HPDE6-E6E7 (cell line): ENCODE measurements around the gene FIBIN.
"Not testable (repeated sequence)": the region's sequence is repeated elsewhere in the genome, so short reads cannot be mapped to it uniquely, and the experiment has no call there.

ENCODE experiments used
- DNase-seq: peaks from one replicate; pipeline ENCODE4 v3.0.0; 2011; ENCODE audit warnings: missing footprints; ENCODE audit errors: extremely low spot score

The FIBIN gene

DNA sequence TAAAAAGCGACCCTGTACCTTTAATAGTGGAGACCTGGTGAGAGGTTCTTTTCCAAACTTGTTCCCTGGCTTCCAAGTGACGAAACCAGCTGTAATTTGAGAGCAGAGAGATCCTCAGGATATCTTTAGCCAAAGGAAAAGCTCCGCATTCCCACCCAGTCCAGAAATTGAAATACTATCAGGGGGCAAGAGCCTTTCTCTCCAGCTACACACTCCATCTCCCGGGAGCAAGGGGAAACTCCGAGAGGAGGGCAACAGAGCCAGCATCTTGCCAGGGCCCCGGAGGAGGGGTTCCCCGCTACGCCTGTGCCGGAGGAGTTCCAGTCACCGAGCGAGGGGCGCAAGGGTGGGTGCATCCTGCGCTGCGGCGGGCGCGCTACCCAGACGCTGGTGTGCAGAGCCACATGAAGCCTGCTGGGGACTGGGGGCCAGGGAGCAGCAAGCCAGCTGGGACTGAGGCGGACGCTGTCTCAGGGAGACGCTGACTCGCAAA lies at the start of gene FIBIN:
Gene FIBIN (plus strand): TSS at position 148 of the 493 bp plus-strand sequence. CDS start 415 bp downstream, outside the sequence.
- no peak for DNase-seq

DNA sequence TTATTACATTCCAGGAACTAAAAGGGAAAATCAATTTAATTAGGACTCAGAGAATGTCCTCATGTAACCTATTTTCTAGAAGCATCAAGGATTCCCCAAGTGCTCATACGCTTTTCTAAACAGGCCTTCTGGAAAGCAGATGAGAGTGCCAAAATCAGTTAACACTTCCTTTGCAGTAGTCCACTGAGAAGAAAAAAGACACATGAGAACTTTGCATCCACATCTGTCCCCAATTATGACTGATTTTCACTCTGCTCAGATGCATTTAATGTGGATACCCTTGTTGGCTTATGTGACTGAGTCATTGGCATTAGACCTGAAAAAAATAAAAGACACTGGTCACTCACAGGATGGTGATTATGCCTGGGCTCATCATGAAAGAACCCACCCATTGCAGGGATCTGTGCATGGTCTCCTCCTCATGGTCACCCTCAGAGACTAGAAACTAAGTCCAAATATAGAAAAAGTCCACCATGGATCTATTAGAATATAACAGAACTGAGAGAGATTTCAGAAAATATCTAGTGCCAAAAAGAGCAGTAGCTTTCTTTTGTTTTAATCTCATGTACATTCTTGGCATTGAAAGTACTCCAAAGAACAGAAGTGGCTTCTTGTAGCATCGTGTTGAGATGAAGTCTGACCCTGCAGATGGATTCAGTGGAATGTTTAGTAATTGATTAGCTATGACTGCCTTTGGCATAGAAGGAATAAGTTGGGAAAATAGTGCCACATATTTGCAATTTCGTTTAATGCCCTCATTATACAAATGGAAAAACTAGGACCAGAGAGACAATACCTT lies 48.8 kb upstream of the FIBIN start:
- no peak for DNase-seq

DNA sequence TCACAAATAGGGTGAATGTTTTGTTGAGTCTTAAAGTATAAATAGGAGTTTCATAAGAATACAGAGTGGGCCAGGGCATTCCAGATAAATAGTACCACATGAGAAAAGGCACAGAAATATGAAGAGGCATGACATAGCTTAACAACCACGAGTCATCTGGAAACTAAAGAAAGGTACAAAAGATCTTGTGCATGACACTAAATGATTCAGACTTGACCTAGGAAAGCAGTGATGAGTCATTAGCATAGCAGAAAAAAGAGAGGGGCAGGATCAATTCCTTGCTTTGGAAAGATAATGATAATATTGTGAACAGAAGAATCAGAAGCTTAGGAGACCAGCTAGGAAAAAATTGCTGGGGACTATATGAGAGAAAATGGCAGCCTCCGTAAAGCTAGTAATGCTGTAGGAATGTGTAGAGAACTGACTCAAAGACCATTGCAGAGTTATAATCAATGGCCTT lies 47.6 kb upstream of the FIBIN start:
- DNase-seq: no peak

DNA sequence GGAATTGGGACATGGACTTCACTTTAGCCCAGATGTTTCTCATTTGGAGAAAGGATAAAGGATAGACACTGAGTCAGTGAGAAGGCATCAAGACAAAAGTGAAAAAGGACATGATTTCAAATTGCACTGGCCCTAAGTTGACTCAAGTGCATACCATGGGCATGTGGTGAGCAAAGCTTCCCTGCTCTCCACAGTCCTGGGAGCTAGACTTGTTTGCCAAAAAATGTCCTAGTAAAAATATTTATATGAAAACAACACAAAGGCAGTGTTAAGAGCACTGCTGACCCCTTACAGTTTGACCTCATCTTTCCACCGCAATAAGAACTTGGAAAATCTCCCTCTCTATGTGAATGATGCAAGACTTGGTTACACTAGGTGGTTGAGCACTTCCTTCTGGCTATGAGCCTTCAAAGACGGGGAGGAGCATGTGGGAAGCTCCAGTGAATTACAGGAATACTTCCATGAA lies 46.5 kb upstream of the FIBIN start:
- DNase-seq: no peak

DNA sequence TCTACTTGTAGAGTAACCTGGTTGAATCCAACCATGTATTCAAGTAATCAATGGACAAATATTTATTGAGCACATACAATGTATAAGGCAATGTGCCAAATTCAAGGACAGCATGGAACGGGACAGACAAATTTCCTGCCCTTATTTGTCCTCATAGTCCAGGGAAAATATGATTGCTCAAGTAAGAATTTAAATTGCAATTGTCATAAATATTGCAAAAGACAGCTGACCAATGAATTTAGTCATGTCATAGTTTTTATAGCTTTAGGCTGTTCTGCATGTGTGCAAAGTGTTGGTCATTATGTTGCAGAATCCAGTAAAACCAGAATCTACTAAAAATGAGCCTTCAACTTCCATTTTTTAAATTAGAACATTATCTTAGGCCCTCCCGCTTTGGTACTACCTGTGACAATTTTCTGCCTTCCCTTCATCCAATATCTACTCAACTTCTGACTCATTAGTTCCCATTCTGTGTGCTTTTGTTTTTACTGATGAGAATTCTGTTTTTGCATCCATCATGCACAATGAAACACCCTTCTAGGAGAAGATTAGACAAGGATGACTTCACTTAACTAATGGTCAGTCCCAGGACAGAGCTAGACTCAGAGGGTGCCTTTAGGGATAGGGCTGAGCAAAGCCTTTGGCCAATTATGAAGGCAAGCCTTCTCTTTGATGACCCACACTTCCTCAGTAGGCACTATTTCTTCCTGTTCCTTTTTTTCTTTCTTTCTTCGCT lies 45.8 kb upstream of the FIBIN start:
- no peak for DNase-seq

DNA sequence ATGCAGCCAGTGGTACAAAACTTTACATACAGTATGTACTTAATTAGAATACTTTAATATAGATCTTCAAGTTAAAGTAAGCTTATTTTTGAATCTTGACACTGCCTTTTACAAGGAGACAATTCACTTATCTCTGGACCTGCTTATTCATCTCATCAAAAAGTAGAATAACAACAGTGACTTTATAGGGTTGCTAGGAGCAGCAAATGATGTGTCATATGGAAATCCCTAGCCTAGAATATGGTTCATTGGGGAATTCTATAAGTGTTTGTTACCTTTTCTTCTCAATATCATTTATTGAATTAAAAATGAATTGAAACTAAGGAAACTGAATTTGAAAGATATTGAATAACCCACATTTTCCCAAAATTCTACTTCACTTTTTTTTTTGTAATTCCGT lies 45.0 kb upstream of the FIBIN start:
- DNase-seq: no peak

DNA sequence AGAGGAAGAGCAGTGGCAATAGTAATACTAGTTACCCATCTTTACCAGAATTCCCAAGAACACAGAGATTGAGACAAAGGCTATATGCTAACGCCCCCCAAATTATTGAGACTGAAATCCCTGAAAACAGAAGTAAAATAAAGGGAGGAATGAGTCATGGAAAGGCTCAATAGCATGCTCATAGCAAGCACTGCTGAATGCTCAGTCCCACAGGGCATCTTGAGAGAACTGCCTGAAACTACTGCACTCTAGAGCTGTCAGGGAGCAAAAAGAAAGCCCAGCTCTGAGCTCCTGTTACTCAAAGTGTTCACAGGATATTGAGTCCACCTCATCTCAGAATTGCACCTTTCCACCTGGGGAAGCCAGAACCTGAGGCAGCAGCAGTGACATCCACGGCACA lies 44.1 kb upstream of the FIBIN start:
- DNase-seq: no peak

DNA sequence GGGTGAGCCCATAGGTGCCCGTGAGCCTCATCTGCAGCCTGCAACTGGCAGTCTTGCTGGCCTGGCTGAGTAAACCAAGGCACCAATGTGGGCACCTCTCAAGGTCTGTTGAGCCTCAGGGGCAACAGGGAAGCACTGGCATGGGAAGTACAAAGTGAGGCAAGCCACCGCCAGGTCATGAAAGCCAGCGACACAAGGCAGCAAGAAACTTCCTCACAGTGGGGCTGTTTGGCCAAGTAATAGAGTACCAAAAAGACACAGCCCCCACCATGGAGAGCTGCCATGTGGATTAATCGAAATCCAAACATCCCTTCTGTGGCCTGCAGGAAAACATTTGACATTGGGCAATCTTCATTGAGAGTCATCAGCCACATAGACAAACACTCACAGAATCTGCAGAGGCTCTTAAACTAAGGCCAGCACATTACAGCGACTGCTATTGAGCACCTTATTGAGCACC lies 43.6 kb upstream of the FIBIN start:
- no peak for DNase-seq

DNA sequence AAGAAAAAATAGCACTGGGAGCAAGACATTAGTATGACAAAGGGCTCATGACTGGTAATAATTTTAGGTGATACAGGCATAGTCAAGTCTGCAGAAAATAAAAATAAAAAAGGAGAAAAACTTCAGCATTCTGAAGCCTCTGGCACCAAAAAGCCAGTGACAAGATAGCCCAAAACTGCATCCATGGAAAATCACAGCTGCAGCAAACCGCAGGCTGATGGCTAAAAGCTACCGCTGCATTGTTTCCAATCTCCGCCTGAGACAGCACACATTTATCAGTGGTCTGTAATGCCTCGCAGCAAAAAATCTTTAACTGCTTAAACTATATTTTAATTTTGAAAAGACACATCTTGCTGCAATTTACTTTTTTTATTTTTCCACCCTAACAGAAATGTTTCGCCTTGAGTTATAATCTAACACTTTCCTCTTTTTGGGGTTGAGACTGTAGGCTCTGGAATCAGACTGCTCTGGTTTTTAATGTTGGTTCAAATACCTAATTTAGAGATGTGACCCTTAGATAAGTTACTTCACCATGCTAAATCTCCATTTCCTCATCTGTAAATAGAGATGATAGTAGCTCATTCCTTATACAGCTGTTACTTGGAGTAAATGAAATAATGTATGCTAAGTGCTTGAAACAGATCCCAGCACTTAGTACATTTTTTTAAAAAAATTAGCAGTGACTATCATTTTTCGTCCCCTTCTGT lies 42.0 kb upstream of the FIBIN start:
- no peak for DNase-seq

DNA sequence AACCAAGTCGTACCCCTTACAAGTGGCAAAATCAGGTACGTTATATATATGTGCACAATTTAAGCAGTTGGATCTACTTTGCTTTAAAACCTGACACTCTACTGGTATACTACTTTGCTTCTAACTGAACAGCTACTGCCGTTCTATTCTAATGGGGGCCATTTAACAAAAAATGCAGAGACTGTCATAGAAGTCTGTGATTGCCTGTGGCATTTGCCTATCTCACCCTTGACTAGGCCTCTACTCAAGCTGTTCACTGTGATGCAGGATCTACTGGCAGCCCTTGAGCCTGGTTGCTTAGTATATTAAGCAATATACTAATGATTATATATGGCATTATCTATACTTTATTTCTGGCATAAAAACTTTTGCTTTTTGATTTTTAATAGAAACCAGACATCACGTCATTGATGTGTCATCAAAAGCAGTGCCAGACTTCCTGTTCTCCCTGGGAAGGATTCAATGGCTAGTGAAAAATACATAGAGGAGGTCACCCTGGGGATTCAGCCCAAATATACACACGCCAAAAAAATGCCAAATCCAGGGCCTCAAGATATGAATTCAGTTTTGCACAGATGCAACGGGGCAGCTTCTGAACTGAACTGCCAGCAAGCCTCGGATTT lies 40.0 kb upstream of the FIBIN start:
- DNase-seq: no peak

DNA sequence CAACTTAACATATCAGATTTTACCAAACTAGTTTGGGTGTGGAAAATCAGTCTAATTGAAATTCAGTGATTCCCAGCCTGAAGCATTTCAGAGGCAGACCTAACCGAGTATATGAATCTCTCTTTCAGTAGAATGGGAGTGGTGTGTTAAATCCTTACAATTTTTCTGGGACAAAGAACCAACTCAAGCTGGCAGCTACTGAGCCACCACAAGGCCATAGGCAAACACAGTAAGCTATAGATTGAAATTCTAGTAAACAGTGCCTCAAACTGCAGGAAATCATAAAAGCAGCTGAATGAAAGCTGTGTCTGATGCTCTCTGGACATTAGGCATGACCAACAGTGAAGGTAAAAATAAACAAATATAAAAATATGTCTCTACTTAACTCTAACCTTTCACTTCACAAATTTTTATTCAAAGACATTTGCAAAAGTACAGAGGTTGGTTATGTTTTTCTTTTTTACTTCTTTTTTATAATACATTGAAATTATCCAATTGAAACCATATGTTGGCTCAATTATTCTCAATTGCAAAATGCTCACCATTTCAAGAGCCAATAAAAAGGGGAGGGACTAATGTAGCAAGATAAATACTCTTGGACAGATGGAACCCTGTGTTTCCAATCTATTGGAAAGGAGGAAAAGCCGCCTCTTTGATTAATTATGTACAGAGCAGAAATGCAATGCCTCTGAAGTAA lies 35.8 kb upstream of the FIBIN start:
- DNase-seq: no peak

DNA sequence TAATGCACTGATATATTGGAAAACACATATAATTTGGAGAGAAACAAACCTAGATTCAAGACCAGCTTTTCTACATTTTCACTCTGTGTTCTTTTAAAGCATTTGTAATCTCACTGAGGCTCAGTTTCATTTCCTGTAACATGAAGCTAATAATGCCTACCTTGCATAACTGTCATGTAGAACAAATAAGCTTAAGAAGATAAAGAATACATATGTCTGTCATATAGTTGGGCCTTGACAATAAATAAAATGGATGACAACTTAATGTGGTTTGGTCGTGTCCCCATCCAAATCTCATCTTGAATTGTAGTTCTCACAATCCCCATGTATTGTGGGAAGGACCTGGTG lies 35.2 kb upstream of the FIBIN start:
- DNase-seq: no peak

DNA sequence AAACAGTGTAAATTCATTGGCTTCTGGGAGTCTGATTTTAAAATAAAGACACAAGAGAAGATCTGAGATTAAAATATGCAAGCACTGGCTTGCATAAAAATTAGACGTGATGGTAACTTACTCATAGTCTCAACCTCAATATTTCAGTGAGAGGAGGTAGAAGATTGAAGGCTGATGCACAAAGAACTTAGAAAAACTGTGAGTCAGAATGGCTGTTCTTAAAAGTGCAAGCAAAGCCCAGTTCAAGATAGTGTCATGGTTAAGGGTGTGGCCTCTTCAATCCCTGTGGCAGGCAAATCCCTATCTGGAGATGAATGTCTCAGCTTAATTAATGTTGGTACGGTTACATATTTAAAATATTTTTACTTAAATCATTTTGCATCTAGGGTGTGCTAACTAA lies 33.6 kb upstream of the FIBIN start:
- DNase-seq: no peak

DNA sequence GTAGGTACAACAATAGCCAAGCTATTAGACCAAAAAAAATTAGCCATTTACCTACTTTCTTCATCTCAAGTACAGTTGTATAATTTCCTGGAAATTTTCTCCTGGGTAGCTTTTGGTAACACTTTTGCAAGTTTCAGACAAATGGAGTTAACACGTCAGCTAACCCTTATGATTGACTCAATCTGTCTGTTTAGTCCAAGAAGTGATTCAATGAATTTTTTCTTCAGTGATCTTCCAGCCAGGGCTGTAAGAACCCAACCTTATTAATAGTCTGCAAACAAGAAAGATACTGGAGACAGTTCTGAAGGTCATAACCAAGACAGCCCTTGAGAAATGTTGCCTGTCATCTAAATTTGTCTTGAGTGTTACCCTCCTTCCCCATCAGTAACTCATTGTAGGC lies 30.1 kb upstream of the FIBIN start:
- no peak for DNase-seq

DNA sequence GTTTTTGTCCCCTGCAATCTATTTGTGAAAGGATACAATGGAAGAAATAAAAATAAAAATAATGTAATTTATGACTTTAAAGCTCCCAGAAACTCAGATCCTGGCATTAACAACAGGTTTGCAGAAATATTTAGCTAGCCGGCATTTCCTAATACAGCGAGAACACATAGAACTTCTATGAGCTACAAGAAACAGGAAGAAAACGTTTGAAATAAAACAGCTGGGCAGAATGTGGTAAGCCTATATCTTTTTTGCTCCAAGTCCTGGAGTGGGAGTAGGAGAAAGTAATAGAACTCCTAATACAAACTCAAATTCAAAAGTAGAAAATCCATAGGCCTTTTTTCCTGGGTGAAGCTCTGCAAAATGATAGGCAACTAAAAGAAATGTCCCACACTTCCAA lies 29.6 kb upstream of the FIBIN start:
- DNase-seq: no peak

DNA sequence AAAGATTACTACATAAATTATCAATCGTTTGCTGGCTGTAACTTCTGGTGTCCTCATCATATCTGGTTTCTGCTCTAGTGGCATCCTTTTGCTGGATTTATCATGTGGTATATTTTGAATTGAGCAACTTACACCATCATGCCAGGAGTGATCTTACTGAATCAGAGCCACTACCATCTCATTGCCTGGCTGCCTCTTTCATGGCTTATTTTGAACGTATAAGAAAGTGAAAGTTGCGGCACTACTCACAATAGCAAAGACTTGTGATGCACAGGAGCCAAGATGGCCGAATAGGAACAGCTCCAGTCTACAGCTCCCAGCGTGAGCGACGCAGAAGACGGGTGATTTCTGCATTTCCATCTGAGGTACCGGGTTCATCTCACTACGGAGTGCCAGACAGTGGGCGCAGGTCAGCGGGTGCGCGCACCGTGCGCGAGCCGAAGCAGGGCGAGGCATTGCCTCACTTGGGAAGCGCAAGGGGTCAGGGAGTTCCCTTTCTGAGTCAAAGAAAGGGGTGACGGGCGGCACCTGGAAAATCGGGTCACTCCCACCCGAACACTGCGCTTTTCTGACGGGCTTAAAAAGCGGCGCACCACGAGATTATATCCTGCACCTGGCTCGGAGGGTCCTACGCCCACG lies 28.9 kb upstream of the FIBIN start:
- not testable (repeated sequence) for DNase-seq

DNA sequence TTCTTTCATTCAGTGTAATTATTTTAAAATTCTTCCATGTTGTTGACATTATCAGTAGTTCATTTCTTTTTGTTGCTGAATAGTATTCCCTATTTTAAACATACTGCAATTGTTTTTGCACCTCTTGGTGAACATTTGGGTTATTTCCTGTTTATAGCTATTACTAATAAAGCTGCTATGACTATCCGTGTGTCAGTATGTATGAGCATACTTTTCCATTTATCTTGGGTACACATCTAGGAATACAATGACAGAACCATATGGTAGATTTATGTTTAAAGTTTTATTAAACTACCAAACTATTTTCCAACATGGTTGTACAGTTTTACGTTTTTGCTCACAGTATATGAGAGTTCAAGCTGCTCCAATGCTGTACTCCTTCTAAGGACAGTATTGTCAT lies 22.0 kb upstream of the FIBIN start:
- DNase-seq: no peak

DNA sequence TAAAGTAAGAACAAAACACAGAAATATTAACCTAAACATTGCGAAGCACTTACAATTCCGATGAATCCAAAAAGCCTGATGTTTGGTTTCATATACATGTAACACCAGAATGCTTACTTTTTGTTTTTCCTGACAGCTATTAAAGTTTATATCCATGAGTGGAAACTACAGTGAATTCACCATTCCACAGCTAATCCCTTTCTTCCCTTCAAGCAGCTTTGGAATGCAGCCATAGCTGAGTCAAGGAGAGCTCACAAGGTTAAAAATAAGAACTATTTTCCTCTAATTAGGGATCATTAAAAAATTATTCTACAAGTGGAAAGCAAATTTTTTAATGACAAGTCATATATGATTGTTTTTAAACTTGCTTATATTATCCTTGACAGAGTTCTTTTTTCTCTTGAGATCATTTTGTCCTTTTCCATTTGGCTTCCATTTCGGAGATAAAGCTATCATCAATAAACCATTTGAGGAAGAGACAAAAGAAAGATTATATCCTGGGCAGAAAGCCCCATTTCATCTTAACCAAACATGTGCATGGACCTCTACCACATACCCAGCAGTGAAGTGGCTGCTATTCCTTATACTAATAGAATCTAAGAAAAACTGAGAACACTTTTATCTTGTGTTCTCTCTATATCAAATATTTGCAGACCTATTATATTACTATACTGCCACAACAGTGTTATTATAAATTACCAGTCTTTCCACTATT lies 19.7 kb upstream of the FIBIN start:
- DNase-seq: no peak

DNA sequence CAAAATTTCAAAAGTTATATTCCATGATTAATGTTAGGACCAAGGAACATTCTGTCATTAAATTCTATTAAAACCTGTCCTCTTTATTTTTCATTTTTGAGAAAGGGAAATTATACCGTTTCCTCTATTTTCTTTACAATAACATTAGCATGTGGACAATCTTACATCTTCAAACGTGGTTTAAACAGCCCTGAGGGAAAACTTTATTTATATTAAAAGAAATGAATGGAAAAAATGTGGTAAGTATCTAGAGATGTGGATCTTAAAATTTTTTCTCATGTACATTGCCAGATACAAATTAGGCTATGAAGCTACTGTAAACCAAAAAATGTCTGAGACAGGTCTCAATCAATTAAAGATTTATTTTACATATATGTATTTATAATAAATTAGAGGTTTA lies 18.9 kb upstream of the FIBIN start:
- no peak for DNase-seq

DNA sequence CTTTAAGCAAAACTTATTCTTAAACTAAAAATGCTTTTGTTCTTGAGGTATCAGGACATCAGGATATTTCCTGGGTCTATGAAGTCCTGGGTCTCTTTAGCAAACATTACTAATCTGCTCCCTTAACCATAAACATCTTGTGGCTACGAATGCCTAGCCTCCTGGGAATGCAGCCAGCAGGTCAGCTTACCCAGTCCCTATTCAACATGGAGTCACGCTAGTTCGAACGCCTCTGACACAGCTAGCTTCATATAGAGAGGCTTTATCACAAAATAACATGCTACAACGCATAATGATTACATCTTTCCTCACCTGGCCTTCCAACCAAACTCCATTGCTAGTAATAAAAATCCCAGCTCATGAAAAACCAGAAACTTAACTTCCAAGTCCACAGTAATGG lies 17.5 kb upstream of the FIBIN start:
- no peak for DNase-seq
